Measurements from ENCODE around the gene DNAJB2. TPM values are rescaled to one million over a fixed set of nuclear protein-coding genes. Genes with fewer than 3 reads are reported as not detected.

The DNAJB2 gene
- polyA plus RNA-seq, 1 of the 3 experiments (the other 2 are of a cell fraction): 39.9 TPM

DNA sequence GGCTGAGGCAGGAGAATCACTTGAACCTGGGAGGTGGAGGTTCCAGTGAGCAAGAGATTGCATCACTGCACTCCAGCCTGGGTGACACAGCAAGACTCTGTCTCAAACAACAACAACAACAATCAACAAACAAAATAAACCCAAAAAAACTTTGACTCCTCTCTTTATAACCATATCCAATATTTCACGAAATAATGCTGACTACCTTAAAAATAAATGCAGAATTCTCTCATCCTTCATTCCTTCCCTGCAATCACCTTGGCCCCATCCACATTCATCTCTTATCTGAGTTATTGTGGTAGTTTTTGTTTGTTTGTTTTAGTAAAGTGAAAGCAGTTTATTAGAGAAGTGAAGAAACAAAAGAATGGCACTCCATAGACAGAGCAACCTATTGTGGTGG lies 26.9 kb downstream of the DNAJB2 start:
- H2AFZ ChIP-seq (ENCODE audit: low read depth): no peak overlapping the region
- 71% methylated on average over 1 of the region's 1 CpG for WGBS (ENCODE audit: low lambda C conversion rate)
- no peak overlapping the region for H3K4me2 ChIP-seq
- no peak for TF ChIP-seq POLR2AphosphoS5 (IDR thresholded peaks at IDR 0.05; ENCODE audit: low read depth, low read length)
- TF ChIP-seq TAF1 (IDR thresholded peaks at IDR 0.05; ENCODE audit: borderline replicate concordance, low read depth, low read length): no peak
- TF ChIP-seq FOXJ3 (CRISPR knock-in tag; IDR thresholded peaks at IDR 0.05): no peak
- no peak for TF ChIP-seq EZH2phosphoT487 (IDR thresholded peaks at IDR 0.05; ENCODE audit: borderline replicate concordance, low read depth)
- no peak for TF ChIP-seq GATA2 (CRISPR knock-in tag; IDR thresholded peaks at IDR 0.05)
- TF ChIP-seq YY1 (IDR thresholded peaks at IDR 0.05; ENCODE audit: low read depth): no peak
- TF ChIP-seq RXRA (IDR thresholded peaks at IDR 0.05; ENCODE audit: borderline replicate concordance, low read depth): no peak
- TF ChIP-seq SMC3 (IDR thresholded peaks at IDR 0.05; ENCODE audit: low read depth, low read length): no peak
- no peak for TF ChIP-seq TEAD4 (IDR thresholded peaks at IDR 0.05; ENCODE audit: borderline replicate concordance, insufficient read depth)
- no peak for TF ChIP-seq NRF1 (IDR thresholded peaks at IDR 0.05; ENCODE audit: low read depth, low read length)
- TF ChIP-seq, protein P1, sequence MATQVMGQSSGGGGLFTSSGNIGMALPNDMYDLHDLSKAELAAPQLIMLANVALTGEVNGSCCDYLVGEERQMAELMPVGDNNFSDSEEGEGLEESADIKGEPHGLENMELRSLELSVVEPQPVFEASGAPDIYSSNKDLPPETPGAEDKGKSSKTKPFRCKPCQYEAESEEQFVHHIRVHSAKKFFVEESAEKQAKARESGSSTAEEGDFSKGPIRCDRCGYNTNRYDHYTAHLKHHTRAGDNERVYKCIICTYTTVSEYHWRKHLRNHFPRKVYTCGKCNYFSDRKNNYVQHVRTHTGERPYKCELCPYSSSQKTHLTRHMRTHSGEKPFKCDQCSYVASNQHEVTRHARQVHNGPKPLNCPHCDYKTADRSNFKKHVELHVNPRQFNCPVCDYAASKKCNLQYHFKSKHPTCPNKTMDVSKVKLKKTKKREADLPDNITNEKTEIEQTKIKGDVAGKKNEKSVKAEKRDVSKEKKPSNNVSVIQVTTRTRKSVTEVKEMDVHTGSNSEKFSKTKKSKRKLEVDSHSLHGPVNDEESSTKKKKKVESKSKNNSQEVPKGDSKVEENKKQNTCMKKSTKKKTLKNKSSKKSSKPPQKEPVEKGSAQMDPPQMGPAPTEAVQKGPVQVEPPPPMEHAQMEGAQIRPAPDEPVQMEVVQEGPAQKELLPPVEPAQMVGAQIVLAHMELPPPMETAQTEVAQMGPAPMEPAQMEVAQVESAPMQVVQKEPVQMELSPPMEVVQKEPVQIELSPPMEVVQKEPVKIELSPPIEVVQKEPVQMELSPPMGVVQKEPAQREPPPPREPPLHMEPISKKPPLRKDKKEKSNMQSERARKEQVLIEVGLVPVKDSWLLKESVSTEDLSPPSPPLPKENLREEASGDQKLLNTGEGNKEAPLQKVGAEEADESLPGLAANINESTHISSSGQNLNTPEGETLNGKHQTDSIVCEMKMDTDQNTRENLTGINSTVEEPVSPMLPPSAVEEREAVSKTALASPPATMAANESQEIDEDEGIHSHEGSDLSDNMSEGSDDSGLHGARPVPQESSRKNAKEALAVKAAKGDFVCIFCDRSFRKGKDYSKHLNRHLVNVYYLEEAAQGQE (IDR thresholded peaks at IDR 0.05; ENCODE audit: low read depth, low read length): no peak
- no peak for TF ChIP-seq CHD2 (IDR thresholded peaks at IDR 0.05; ENCODE audit: low read length, partially characterized antibody)
- TF ChIP-seq RAD21 (IDR thresholded peaks at IDR 0.05; ENCODE audit: low read length): no peak
- no peak for TF ChIP-seq ELF1 (IDR thresholded peaks at IDR 0.05)
- TF ChIP-seq, protein P2, sequence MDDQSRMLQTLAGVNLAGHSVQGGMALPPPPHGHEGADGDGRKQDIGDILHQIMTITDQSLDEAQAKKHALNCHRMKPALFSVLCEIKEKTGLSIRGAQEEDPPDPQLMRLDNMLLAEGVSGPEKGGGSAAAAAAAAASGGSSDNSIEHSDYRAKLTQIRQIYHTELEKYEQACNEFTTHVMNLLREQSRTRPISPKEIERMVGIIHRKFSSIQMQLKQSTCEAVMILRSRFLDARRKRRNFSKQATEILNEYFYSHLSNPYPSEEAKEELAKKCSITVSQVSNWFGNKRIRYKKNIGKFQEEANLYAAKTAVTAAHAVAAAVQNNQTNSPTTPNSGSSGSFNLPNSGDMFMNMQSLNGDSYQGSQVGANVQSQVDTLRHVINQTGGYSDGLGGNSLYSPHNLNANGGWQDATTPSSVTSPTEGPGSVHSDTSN (IDR thresholded peaks at IDR 0.05): no peak
- peaks cover 0 to 7% of the 10 kb centered on the region in 2 experiments; a peak in 2 of 4 replicates for H3K4me1 ChIP-seq (ENCODE audit: control insufficient read depth in 1 of 2, insufficient read depth in 2 of 2, low read depth in 1 of 2, low read length in 1 of 2)
- no peaks in the 10 kb centered on the region for H3K9me2 ChIP-seq
- no peak overlapping the region for H3K27ac ChIP-seq (ENCODE audit: low read depth in 2 of 2, low read length in 1 of 2)
- H3K36me3 ChIP-seq (replicated peaks in 1 of 2; ENCODE audit: control insufficient read depth in 1 of 2, insufficient read depth in 2 of 2, low read length in 1 of 2): no peaks in the 10 kb centered on the region
- H3F3A ChIP-seq (replicated peaks; ENCODE audit: insufficient read depth): peaks cover 2% of the 10 kb centered on the region
- no peaks in the 10 kb centered on the region for H3K9me3 ChIP-seq
- H3K4me3 ChIP-seq (ENCODE audit: low read depth in 2 of 2, low read length in 1 of 2): no peak overlapping the region
- DNase-seq: no peak
- CTCF ChIA-PET: interaction anchor here (0.8 to 4.4 kb wide), 4 partner anchors 12 to 147 kb away, joined by 3 to 41 read pairs (median 4); no protein-coding TSS in a partner anchor
- no peak overlapping the region for H3K9ac ChIP-seq
- no peaks in the 10 kb centered on the region for H3K79me2 ChIP-seq (ENCODE audit: insufficient read depth)
- no peaks in the 10 kb centered on the region for H4K20me1 ChIP-seq (ENCODE audit: insufficient read depth)
- POLR2A ChIA-PET: no interaction called here
- no peaks in the 10 kb centered on the region for H3K27me3 ChIP-seq (ENCODE audit: insufficient read depth)
